ENCODE data around the gene ANXA7.
A peak's percentile ranks its signal among the peaks of the same experiment; 100 is the strongest.

Gene ANXA7

DNA sequence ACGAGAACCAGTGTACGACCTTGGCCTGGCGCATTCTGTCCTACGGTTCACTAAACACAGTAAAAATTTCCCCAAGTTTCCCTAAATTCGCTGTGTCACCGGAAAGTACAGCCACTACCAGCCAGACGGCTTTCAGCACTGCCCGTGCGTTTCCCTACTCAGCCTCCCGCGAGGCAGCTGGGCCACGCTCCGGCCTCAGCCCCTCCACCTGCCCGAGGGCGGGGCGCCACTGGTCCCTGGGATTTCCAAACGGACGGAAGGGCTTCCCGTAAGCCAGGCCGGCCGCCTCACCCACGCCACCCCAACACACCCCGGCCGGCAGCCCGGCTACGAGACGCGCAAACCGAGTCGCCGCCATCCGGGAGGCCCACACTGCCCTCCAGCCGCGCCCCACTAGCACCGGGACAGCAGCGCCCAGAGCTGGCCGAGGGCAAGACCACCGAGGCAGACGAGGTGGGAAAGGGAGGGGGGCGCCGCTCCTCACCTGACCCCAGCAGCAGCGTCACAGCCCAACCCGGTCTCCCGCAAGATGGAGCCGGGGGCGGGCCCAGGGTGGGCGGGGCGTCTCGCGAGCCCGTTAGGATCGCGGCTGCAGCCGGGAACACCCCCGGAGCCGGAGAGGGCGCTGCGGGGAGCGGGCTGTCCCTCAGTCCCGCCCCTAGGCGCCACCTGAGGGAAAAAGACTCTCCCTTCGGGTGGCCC is at the start of gene ANXA7:
Gene ANXA7, minus strand, starts transcription at position 531 of the 702 bp plus-strand sequence. CDS start 13,202 bp downstream, outside the sequence.
- DNase-seq (ENCODE audit: low read depth in 2 of 2): peak; percentile 87 to 94

DNA sequence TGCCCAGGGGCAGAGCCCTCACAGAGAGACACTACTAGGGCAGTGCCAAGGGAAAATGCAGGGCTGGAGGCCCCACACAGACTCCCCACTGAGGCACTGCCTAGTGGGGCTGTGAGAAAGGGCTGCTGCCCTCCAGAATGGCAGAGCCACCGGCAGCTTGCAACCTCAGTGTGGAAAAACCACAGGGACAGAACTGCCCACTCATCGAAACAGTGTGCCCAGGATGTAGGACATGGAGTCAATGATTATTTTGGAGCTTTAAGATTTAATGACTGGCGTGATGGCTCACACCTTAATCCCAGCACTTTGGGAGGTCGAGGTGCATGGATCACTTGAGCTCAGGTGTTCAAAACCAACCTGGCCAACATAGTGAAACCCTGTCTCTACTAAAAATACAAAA is 47.0 kb upstream of the ANXA7 start:
- no peak for DNase-seq (ENCODE audit: low read depth in 2 of 2)

DNA sequence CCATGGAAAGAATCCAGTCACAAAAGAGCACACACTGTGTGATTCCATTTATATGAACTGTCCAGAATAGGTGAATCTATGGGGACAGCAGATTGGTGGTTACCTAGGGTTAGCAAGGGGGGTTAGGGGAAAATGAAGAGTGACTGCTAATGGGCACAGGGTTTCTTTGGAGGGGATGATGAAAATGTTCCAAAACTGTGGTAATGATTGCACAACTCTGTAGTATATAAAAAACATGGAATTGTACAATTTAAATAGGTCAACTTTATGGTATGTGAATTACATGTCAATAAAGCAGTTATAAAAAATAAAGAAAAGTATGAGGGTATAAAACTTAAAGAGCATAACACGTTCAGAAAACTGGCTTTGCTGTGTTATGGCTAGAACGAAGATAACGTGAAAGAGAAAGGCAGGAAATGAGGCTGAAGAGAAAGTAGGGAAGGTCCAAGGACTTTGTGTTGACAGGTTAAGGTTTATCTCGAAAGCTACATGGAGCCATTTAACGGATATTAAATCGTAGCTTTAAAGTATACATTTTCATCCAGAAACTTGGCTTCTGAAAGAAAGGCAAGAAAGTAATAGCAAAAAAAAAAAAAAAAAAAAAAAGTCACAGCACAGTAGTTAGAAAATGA is 45.9 kb upstream of the ANXA7 start:
- DNase-seq (ENCODE audit: low read depth in 2 of 2): no peak

DNA sequence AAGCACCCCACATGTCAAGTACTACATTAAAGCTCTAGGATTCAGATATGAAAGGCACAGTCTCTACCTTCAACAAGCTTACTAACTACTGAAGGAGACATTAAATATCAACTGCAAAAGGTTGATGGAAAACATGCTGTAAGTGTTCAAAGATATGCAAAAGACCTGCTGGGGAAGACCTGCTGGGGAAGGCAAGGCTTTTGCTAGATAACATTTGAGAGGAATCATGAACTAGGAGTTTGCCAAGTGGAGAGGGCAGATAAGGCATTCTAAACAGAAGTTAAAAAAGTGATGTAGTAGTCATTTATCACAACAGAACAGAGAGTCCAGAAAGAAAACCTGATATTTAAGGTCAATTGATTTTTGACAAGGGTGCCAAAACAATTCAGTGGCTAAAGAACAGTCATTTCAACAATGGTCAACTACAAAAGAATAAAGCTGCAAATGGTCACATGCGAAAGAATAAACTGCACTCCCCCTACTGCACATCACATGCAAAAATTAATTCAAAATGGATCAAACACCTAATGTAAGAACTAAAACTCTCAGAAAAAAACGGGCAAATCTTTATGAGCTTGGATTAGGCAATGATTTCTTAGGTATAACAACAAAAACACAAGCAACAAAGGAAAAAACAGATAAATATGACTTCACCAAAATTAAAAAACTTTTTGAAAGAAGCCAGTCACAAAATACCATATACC is 42.5 kb upstream of the ANXA7 start:
- no peak for DNase-seq (ENCODE audit: low read depth in 2 of 2)

DNA sequence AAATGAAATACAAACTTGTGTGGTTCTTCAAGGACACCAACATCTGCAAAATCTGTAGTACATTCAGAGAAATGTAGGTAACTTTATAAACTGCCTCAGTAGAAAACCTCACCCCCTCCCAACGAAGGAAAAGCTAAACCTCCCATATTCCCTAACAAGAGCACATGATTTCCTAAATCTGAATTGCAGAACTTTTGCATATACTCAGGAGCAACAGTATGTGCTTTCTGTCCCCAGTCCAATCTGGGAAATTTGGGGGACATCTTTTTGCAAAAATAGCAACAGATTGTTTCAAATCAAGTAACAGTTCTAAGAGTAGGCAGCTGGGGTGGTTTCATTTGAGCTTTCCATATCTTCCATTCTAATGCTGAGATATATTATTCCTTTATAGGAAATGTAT is 35.3 kb upstream of the ANXA7 start:
- no peak for DNase-seq (ENCODE audit: low read depth in 2 of 2)

DNA sequence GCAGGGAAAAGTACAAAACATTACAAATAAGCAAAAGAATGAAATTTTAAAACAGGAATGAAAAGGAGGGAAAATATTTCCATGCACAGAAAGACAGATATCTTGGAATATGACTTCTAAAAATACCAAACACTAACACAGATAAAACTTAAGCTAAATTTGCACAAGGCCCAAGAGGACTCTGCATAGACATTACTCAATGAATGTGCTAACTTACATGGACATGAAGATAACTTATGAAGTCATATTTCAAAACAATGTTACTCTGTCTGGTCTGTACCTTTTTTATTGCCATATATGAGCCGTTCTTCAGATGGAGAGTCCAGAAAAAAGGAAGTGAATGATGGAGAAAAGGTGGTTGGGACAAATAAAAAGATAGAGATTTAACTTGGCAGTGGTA is 34.5 kb upstream of the ANXA7 start:
- no peak for DNase-seq (ENCODE audit: low read depth in 2 of 2)

DNA sequence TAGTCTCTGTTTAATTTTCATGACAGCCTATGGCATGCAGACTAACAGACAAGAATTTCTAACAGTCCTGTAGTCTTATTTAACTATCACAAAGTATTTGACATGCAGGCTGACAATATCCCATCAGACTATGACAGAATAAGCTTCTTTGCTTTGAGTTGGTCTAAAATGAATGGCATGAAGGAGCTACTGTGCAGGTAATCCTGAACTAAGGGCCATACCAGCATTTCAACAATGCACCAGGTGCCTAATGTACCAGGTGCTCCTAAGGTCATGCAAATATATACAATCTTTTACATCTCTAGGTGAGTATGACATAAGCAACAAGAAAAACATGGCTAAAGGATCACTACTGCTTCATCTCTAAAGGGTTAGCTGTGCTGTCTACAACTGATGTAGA is 33.1 kb upstream of the ANXA7 start:
- DNase-seq (ENCODE audit: low read depth in 2 of 2): no peak

DNA sequence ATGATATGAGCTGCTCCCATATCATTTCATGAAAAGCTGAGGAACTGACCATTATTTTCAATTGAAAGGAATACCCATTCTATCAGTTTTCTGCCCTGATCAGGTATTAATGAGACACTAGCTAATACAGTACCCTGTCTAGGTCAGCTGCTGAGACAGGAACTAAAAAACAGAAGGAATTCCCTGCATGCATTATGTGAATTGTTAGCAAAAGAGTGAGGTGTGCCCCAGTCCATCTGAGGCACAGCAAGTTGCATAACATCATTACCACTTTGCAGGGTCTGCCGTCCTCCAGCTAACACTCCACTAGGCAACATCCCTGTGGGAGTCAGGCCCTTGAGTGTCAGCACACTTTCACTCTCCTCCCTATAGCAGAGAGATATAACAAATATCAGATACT is 30.6 kb upstream of the ANXA7 start:
- DNase-seq (ENCODE audit: low read depth in 2 of 2): no peak

DNA sequence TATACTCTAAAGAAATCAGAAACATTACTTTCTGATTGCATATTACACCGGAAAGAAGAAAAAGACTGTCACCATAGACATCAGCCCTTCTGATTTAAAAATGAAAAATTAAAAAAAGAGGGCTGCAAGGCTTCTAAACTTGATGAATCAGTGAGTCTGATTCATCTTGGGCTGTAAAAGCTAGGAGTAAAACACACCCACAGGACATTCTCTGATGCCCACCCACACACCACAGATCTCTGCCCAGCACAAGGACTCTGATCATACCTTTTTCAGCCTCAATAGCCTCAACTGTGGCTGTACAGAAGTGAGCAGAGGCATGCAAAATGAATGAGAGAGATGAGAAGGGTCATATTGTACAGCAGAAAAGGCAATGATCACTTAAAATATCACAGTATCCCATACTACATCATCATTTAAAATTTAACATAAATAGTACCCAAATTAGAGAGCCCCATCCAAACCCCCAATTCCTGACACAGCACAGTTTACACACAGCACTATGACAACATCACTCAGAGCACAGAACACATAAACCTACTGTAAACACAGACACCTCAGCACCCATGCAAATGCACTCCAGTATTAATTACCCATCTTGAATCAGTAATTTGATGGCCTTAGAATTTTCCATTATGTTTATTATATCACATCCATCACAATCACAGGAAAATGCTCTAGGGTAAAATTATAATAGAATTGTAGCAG is 25.9 kb upstream of the ANXA7 start:
- no peak for DNase-seq (ENCODE audit: low read depth in 2 of 2)

DNA sequence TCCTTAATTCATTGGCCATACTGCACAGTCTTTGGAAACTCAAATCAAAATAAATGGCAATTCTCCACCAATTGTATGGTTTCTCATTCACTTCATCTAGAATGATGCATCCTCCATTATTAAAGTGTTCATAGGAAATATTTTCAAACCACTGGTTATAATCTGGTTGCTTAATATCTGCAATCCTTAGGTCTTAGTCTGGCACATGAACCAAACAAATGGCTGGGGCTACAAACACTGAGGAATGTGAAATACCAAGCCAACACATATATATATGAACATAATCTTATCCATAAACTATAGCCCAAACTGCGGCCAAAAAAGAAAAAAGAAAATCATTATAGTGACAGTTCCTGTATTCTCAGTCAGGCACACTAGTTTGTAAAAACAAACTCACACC is 25.2 kb upstream of the ANXA7 start:
- no peak for DNase-seq (ENCODE audit: low read depth in 2 of 2)

DNA sequence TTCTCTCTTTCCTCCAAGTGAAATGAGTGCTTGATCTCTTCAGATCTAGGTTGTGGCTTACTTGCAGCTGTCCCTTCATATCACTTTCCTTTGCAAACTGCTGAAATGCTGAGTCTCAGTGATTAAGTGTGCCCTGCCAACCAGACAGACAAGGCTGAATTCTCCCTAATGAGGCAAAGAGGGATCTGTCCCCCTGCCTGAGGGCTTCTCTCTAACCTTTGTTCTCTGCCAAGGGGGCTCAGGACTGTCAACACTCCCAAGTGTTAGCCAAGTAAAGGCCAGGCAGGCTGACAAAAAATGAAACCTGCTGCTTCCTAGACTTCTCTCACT is 19.6 kb upstream of the ANXA7 start, which contains the start of gene MSS51:
Gene MSS51, minus strand, starts transcription at position 24 of the 330 bp plus-strand sequence. CDS start 5,277 bp downstream, outside the sequence.
- no peak for DNase-seq (ENCODE audit: low read depth in 2 of 2)

DNA sequence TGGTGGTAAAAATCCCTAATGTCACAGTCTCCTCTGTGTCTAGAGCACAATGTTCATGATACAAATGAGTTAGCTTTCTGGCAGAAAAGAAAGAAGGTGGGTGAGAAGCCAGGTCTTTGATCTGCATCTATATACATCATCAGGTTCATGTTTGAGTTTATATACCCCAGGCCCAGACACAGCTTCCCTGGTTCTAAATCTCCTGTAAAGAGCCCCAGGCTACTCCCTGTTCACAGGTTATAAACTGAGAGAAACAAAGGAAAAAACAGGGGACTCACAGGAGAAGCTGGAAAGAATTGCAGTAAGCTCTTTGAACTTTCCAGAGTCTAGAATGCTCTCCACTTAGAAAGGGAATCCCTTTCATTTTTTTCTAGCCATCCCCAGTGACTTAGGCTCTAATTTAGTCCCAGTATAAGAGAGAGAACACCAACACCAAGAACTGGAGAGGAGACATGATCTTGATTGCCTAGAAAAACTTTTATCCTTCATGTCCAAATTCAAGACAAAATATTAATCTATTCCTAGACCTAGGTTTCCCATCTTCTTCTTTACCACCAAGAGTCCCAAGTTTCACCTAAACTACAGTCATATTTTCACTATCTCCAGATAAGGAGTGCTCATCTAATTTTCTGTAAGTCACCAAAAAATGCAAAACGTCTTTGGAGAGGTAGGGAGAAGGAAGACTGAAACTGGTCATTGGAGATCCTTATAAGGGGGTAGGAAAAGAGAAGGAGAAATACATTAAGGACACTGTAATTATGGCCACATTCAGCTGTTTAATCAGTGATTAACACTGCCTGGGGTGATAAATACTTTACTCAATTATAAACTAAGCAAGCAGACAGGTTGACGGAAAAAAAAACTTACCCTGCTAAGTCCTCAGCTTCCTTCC is 19.0 kb upstream of the ANXA7 start:
- DNase-seq (ENCODE audit: low read depth in 2 of 2): no peak

DNA sequence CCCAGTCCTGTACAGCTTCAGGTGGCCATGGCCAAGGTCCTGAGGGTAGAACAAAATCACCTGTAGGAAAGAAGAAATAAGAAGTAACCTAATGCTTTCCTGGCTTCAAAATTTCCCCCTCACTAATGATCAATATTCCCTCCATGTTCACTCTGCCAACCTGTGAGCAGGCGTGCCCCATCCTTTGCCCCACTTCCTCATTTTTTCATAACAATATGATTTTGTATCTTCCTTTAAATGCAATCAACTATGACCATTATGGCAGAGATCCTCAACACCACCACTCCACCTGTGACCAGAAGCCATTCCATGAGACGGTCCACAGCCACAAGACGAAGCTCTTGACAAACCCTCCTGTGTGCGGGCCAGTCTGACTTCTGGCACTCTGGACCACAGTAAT is 12.5 kb upstream of the ANXA7 start:
- no peak for DNase-seq (ENCODE audit: low read depth in 2 of 2)

DNA sequence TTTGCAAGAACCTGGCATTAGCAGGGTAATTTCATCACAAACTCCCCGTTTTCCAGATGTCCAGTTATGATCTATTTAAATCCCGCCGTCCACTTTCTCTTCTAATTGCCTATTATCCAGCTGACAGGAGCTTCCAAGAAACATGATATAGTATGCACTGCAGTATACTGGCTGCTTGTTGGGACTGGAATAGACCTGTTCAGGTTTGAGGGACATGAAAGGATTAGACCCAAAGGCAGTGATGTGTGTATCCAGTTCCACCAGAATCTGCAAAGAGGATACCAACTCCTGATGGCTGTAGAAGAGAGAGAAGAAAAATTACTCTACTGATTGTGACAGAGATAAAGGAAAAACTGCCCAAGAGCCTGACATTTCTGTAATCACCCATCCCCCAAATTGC is 10.6 kb upstream of the ANXA7 start:
- DNase-seq (ENCODE audit: low read depth in 2 of 2): no peak

DNA sequence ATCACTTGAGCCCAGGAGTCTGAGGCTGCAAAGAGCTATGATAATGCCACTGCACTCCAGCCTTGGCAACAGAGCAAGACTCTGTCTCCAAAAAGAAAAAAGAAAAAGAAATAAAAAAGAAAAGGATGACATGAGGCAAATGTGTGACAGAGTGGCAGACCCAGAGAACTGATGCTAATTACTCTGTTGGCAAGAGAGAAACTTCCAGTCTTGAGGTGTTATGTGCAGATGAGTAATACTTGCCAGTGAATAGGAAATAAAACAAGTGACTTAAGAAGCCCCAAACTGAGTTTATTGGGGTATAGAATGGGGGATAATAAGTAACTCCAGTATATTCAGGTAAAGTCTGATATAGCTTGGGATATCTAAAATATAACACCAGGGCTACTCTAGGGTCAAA is 9.5 kb upstream of the ANXA7 start:
- DNase-seq (ENCODE audit: low read depth in 2 of 2): no peak

DNA sequence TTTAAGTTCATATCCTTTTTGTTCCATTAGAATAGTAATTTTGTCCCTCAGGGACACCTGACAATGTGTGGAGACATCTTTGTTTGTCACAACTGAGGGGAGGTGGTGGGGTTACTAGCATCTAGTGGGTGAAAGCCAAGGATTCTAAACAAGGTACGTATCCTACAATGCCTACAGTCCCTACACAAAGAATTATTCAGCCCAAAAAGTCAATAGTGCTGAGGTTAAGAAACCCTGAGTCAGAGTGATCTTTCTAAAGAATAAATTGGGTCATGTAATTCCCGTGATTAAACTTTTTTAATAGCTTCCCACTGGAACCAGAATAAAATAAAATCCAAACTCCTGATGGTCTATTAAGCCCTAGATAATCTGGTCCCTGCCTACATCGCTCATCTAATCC is 2.7 kb upstream of the ANXA7 start:
- DNase-seq (ENCODE audit: low read depth in 2 of 2): no peak

DNA sequence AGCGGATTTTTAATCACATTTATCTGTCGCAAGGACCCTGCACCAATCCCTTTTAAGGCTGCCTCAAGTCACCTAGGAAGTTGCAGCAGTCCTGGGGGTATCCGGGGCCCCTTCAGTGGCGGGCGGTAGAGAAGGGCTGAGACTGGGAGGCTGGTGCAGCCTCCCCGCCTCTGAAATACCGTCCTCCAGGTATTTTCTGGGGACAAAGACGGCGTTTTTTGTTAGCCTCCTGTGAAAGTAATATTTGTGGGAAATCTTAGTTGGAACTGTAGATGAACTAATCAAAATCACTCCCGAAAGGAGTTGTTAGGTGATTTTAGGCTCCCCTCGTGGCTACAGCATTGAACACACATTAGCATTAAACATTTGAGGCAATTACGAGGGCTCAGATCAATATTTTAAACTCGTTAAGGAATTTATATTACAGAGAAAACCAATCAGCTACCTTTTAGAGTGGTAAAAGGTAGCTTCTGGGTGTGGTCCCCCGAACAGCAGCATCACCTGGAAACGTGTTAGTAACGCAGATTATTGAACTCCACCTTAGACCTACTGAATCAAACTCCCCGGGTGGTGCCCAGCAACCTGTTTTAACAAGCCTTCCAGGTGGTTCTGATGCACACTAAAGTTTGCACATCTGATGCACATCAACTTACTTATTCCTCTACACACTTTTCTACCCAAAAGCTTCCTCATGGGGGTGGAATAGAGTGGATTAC is 530 bp upstream of the ANXA7 start:
- DNase-seq (ENCODE audit: low read depth in 2 of 2): no peak

DNA sequence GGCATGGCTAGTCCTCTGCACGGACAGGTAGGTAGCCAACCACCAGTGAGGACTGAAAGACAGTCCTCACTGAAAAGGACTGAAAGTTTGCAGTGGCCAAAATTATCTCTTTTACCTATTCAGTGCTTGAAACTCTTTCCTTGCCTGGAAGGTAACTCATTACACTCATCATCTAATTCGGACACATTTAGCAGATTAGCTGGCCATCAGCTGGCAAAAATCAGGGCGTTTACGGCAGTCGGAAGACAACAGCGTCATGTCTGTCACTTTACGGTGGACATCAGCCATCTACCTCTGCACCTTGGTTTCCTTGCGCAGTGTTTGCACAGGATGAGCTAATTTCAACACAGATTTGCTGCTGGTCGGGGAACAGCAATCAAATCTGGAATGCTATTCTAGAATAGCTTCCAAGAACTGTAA is 740 bp downstream of the ANXA7 start:
- DNase-seq (ENCODE audit: low read depth in 2 of 2): no peak

DNA sequence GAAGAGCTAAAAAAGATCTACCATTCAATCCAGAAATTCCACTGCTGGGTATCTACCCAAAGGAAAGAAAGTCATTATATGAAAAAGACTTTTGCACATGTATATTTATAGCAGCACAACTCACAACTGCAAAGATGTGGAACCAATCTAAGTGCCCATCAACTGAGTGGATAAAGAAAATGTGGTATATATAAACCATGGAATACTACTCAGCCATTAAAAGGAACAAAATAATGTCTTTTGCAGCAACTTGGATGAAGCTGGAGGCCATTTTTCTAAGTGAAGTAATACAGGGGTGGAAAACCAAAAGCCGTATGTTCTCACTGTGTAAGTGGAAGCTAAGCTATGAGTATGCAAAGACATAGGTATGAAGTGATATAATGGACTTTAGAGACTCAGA is 3.0 kb downstream of the ANXA7 start:
- no peak for DNase-seq (ENCODE audit: low read depth in 2 of 2)

DNA sequence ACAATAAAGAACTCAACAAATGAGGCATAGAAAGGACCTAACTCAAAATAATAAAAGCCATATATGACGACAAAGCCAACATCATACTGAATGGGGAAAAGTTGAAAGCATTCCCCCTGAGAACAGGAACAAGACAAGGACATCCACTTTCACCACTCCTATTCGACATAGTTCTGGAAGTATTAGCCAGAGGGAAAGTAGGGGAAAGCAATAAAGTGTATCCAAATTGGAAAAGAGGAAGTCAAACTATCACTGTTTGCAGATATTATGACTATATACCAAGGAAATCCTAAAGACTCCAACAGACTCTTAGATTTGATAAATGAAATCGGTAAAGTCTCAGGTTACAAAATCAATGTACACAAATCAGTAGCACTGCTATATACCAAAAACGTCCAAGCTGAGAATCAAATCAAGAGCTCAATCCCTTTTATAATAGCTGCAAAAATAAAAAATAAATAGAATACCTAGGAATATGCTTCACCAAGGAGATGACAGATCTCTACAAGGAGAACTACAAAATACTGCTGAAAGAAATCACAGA is 4.8 kb downstream of the ANXA7 start:
- no peak for DNase-seq (ENCODE audit: low read depth in 2 of 2)

DNA sequence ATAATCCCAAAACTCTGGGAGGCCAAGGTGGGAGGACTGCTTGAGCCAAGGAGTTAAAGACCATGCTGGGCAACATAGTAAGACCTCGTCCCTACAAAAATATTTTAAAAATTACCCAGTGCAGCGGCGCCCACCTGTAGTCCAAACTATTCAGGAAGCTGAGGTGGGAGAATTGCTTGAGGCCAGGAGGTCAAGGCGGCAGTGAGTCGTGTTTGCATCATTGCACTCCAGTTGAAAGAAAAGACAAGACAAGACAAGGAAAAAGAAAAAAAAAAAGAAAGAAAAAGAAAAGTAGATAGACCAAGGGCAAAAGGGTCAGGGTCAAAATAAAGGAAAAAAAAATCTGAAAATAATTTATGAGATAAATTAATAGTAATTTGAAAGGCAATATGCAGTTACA is 5.8 kb downstream of the ANXA7 start:
- no peak for DNase-seq (ENCODE audit: low read depth in 2 of 2)
